Epithelial cell of prostate (primary cell): Measurements from ENCODE around the gene POLR1C.
"Not testable (repeated sequence)": the region's sequence is repeated elsewhere in the genome, so short reads cannot be mapped to it uniquely, and the experiment has no call there.

Source experiments
- DNase-seq: peaks from one replicate; pipeline ENCODE4 v3.0.0-alpha.2; 2011; ENCODE audit warnings: low read depth, low spot score
- H3K27ac ChIP-seq: fragments of 450-650 bp; 2 replicates; pipeline ENCODE4 v1.5.1; 2017; ENCODE audit warnings: mild to moderate bottlenecking

Gene POLR1C, protein sequence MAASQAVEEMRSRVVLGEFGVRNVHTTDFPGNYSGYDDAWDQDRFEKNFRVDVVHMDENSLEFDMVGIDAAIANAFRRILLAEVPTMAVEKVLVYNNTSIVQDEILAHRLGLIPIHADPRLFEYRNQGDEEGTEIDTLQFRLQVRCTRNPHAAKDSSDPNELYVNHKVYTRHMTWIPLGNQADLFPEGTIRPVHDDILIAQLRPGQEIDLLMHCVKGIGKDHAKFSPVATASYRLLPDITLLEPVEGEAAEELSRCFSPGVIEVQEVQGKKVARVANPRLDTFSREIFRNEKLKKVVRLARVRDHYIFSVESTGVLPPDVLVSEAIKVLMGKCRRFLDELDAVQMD

DNA sequence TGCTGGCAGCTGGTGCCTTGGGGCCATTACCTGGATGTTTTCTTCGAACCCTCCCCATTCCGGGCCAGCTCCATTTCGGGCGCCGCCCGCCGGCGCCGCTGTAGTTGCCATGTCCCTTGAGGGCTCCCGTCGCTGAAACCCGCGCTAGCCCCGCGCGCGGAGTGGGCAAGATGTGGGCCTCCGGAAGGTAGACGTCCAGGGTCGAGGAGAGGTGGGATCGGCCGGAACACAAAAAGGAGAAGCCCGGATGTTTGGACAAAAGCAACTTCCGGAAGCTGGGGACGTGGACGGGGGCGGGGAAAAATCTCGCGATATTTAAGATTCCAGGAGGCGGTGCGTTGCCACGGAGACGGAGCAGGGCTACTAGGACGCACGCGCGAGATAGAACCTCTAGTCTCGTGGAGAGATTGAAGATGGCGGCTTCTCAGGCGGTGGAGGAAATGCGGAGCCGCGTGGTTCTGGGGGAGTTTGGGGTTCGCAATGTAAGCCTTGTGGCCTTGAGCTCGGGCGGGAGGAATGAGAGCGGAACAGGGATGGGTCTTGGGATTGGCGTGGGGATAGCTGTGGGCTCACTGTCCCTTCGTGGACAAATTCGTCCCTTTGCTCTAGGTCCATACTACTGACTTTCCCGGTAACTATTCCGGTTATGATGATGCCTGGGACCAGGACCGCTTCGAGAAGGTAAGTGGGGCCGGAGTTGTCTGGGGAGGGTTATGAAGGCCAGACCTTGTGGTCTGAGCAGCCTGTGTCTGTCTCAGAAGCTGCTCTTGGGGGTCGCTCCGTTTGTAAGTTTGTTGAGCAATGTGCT is at the start of gene POLR1C, which contains the start of gene YIPF3:
Gene POLR1C (plus strand): TSS at position 393 of the 808 bp plus-strand sequence. CDS start 21 bp downstream, at position 414.
Gene YIPF3 (minus strand): TSS at position 230 of the 808 bp plus-strand sequence. CDS start 119 bp downstream, at position 111.
- peak; percentile 84 for DNase-seq
- H3K27ac ChIP-seq: peak within 1 kb of the TSS; percentile 70

DNA sequence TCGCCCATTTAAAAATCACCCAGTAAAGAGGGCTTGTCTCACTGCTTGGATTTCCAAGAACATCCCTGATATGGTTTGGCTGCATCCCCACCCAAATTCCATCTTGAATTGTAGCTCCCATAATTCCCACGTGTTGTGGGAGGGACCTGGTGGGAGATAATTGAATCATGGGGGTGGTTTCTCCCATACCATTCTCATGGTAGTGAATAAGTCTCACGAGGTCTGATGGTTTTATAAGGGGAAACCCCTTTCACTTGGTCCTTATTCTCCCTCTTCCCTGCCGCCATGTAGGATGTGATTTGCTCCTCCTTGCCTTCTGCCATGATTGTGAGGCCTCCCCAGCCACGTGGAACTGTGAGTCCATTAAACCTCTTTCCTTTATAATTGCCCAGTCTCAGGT is 49.6 kb upstream of the POLR1C start:
- not testable (repeated sequence) for H3K27ac ChIP-seq, DNase-seq

DNA sequence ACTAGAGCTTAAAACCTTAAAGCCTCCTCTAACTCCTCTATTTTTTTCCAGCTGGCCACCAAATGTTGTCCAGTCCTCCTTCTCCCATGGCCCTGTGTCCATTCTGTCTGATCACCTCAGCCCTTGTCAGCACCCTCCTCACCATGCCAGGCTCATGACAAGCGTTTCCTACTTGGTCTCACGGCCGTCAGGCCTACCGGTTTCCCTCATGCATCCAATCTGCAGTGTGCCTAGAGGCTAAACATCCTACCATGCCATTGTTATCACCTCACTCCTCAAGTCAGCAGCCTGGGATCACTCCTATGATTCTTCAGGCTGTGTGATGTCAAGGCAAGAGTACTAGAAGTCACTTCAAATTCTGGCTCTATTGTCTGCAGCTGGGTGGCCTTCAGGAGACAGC is 49.1 kb upstream of the POLR1C start:
- H3K27ac ChIP-seq: no peak overlapping the region
- no peak for DNase-seq

DNA sequence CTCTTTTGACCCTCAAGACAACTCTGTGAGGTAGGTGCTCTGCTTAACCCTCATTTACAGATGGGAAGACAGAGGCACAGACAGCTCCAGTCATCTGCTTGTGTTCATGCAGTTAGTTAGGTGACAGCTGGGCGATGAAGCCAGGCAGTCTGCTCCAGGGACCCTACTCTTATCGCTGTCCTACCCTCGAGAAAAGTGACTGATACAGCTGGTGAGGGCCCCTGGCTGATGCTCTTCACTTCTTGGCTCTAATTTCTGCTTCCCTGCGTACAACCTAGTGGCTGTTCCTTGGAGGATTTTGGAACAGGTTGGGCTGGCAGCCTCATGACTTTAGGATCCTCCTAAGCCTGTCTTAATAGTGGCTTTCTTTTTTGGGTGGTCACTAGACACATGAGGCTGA is 48.6 kb upstream of the POLR1C start:
- H3K27ac ChIP-seq: no peak overlapping the region
- DNase-seq: no peak

DNA sequence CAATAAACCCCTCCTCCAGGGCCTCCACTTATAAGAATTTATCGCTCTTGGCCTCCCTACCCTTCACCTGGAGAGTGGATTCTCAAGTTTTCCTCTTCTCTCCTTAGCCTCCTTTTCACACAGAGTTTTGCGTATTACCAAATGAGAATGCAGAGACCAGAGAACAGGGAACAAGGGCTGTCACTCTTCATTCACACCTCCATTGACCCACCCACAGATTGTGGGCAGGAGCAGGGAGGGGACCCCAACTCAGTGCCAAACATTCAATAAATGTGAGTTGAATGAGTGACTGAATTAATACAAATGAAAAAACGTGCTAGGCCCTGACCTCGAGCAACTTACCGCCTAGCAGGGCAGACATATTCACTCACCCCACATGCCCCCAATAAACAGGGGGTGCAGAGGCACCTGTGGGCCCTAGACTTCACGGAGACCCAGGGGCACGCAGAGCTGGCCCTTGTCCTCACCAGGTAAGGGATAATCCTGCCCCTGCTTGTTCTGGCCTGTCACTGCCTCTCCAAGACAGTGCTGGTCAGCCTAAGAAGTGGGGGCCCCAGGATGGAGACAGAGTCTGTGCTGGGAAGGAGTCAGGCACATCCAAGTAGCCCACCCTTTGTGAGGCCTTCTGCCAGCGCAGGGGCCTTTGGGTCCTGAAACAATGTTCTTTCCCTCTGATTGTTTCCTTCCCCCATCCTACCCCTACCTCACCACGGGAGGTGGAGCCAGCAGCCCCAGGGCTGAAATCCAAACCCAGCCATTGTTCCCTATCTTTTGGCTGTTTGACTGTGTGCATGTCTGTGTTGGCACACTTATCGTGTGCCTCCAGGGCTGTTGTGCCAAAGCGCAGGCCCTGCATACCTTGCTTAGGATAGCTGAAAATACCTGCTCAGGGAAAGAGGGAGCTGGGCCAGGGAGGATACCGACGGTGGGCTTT is 47.9 kb upstream of the POLR1C start:
- no peak for DNase-seq
- no peak overlapping the region for H3K27ac ChIP-seq

DNA sequence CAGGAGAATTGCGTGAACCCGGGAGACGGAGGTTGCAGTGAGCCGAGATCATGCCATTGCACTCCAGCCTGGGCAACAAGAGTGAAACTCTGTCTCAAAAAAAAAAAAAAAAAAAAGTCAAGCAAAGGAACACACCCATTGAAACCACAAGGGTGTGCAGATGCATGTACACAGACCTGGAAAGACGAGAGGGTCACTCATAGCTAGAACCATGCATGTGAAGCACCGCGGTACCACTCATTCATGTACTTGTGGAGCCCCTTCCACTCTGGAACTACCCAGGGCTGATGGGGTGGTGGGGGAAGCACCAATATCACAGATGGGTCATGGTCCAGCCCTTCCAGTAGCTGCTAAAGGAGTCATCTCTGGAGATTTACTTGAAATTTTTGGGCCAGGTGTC is 46.9 kb upstream of the POLR1C start:
- DNase-seq: no peak
- H3K27ac ChIP-seq: no peak overlapping the region

DNA sequence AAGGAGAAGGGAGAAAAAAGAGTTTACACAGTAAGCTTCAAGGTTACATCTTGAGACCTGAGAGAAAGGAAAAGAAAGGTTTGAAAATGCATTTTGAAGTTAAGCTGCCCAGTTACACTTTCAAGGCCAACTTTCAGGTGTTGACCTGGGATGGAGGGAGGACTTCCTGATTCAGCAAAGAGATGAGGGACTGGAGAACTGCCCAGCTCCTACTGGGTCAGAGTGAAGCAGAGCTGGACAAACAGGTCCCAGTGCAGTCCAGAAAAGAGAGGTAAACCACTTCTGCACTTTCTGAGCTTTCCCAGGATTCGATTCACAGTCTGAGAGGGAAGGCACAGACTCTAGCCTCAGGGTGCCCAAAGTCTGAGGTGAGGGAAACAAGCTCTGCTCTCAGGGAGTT is 45.5 kb upstream of the POLR1C start:
- no peak overlapping the region for H3K27ac ChIP-seq
- DNase-seq: no peak

DNA sequence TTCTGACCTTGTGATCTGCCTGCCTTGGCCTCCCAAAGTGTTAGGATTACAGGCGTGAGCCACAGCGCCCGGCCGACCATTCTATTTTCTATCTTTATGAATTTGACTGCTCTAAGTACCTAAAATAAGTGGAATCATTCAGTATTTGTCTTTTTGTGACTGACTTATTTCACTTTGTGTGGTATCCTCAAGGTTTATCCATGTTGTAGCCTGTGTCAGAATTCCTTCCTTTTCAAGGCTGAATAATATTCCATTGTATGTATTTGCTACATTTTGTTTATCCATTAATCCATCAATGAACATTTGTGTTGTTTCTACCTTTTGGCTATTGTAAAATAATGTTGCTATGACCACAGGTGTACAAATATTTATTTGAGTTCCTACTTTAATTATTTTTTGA is 44.4 kb upstream of the POLR1C start:
- DNase-seq: no peak
- no peak overlapping the region for H3K27ac ChIP-seq

DNA sequence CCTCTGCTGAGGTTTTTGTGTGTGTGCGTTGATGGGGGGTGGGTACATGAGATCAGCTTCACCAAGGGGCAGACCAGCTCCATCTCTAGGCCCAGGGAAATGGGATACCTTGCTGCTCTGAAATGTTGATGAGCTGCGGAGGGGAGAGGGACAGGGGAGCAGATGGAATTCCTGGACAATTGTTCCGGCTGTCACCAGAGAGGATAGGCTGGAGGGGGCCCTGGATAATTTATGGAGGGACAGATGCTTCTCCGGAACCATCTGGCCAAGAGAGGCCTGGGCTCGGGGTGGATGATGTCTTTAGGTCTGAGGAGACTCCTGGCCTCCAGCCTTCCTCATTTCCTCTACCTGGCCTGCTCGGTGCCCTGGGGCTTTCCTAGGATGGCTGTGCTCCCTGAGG is 41.4 kb upstream of the POLR1C start:
- H3K27ac ChIP-seq: no peak overlapping the region
- no peak for DNase-seq

DNA sequence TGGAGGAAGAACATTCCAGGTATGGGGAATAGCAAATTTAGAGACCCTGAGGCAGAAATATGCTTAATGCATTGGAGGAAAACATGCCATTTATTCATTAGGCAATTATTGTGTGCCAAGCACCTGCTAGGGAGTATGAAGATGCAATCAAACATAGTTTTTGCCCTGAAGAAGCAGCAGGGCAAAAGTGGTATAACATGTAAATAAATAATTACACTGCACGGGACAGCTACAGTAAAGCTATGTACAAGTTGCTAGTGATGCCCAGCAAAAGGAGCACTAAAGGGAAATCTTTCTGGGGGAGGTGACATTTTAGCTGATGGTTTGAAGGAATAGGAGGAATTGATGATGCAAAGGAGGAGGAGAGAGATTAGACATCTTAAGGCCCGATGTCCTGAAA is 40.1 kb upstream of the POLR1C start:
- DNase-seq: no peak
- H3K27ac ChIP-seq: peak overlapping the region; percentile 36

DNA sequence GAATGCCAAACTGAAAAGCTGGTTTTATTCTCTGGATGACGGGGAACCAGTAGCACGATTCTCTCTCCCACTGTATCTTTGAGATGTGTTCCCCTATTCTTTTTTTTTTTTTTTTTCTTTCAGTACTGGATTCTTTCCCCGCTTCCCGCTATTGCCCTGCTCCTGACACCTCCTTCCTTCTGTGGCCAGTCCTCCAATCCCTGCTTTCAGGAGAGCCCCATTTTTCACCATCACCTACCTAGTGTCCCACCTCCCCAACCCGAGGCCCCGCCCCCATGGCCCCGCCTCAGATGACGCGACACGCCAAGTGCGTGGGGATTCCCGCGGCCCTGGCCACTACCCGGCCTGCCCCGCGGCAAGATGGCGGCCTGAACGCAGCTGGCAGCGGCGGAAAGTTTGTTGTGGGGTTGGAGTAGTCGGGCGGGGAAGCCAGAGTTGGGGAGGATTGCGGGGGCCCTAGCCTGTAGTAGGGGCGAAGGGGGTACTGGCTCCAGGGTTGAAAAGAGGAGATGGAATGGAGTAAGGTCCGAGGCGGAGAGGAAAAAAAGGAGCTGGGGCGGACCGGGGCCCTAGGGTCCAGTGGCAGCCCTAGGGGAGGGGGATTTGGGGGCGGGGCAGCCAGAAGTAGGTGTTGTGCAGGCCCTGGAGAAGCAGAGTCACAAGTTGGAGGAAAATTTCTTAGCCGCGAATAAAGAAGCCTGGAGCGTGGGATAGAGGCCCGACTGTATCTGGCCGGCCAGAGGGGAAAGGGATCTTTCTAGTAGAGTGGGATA is 39.5 kb upstream of the POLR1C start, which contains the start of gene TJAP1:
Gene TJAP1 (plus strand): TSS at position 336 of the 773 bp plus-strand sequence. CDS start 21,432 bp downstream, outside the sequence.
- DNase-seq: no peak
- peak within 1 kb of the TSS; percentile 36 for H3K27ac ChIP-seq

DNA sequence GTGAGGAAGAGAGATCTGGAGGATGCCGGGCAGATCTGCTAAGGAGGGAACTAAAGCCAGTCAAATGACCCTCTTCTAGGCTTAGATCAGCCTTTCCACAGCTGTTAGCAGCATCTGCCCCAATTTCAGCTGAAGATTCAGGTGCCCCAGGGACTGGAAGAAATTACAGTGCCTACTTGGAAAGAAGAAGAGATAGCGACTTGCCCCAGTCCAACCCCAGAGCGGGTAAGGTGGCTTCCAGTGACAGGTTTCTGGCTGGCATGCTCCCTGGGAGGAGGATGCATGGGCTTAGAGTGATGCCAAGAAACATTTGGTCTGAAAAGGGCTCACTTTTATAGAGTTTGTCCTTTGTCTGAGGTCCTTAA is 38.9 kb upstream of the POLR1C start:
- no peak for DNase-seq
- peak overlapping the region; percentile 36 for H3K27ac ChIP-seq

DNA sequence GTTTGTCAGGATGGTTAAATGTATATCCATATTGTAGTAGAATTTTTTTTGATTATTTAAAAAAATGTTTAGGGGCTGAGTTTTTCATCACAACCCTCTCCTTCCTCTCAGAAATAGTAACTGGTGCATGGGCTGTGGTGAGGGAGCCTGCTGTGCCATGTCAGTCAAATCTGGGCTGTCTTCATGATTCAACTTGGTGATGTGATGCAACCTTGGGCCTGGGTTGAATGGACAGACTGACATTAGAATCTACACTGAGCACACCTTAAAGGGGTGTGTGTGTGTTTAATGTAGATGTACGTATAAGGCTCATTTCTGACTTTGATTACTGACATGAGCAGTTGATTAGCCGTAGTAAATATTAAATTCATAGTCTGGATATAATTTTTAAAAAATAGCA is 35.8 kb upstream of the POLR1C start:
- peak; percentile 48 for DNase-seq
- H3K27ac ChIP-seq: peak overlapping the region; percentile 87

DNA sequence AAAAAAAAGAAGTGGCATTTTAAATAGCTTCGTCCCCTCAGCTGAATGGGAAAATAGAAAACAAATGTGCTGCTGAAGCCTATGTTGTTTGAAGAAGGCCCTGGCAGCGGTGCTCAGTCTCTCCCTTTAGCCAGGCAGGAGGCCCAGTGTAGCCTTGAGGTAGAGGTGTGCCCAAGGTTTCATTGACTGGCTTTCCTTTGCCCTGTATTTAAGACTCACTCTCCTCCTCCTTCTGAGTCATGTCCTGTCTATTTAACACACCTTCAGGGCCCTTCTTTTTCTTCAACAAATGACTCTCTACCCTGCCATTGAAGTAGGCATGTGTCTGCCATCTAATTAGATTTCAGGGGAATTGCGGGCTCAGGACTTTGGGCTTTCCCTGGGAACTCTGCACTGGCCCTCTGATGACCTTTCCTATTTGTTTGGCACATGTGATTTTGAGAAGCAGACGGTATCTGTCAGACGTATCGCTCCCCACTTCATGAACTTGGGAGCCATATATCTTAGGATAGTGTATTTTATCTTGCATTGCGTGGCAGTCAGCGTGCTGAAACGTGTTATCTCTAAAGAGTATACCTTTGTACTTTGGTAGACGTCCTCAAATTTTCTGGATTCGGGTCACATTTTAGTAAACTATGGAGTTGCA is 35.2 kb upstream of the POLR1C start:
- DNase-seq: peak; percentile 74
- peak overlapping the region; percentile 87 for H3K27ac ChIP-seq

DNA sequence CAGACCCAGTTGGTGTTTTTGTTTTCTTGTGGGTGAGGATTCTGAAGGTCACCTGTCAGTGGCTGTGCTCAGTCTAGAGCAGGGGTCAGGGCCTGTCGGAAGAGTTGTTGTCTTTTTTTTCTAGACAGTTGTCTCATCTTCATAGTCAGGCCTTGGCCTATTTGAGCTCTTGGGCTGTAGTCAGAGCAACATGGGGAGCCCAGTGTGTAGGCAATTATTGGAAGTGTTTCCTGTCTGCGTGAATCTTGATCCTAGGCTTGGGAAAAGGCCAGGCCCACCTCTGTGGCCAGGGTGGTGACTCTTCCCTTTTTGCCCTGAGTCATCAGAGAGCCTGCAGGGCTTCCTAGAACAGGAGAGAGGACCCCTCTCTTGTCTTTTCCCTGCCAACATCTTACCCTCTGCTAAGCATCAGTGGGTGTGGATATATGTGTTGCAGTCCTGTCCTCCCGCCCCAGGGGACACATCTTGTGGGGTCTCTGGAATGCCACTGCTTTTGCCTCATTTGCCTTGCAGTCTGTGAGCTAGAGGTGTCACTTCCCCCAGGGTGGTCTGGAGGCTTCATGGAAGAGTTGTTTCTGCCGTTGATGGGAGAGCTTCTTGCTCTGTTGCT is 28.1 kb upstream of the POLR1C start:
- no peak overlapping the region for H3K27ac ChIP-seq
- DNase-seq: no peak

DNA sequence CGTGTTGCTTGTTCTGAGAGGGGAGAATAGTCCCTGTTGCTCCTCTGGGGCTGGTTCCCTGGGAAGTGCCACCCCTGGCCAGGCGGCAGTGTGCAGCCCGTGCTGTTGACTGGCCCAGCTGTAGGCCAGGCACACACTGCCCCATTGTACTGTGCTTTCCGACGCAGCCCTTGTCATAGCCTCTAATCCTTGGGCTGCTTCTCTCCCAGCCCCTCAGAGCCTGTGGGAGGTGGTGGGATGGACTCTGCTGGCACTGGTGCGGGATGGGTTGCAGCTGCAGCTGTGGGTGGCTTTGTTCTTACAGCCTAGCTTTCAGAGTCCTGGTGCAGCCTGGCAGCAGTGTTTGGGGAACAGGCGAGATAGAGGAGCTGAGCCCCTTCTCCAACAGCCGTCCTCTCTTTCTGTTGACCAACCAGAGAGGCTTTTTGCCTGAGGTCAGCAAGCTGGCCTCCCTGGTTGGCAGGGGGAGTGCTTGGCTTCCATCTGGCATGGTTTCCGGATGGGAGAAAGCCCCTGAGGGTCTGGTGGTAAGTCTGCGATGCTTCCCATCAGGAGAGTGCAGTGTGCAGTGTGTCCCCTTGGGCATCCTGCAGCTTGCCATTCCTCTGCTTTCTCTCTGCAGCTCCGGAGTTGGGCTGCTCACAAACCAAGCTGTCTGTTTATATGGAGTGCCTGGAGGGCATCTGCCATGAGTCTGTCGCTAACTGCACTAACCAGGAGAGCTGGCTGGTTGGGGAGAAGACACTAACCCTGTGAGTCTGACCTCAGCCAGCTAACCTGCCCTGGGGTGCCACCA is 27.4 kb upstream of the POLR1C start:
- no peak overlapping the region for H3K27ac ChIP-seq
- DNase-seq: no peak

DNA sequence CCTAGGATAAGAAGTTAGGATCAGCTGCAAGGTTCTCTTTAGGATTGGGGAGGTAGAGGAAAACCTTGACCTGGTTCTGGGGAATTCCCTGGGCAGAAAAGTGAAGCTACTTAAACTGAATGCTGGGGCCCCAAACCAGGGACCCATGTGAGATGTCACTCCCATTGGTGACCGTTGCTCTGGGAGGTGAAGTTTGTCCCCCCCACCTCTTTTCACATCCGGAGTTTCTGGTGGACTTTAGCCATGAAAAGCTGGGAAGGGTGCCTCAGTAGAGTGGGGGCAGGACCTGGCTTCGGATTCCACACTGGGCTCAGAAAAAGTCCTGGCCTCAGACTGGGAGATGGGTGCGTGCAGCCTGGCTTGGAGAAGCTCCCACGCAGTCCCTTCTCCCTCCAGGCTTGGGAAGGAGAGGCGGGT is 26.4 kb upstream of the POLR1C start:
- no peak overlapping the region for H3K27ac ChIP-seq
- DNase-seq: no peak
